Naive thymus-derived CD8-positive, alpha-beta T cell (primary cell): ENCODE measurements around the gene RELCH. TPM values are rescaled to one million over a fixed set of nuclear protein-coding genes. Genes with fewer than 3 reads are reported as not detected.

Experiments used
- ATAC-seq, 2 donors: fragments of 150-1000 bp; cut with Tn5 transposase in 1 of 2; sonication (Bioruptor Pico), chemical (Tn5 transposase) in 1 of 2; 1 replicate in 1 of 2; 2 replicates in 1 of 2; pipeline ENCODE4 v1.10.0; 2021; ENCODE audit warnings: mild to moderate bottlenecking in 2 of 2, moderate library complexity in 2 of 2
- POLR2A ChIA-PET: fragments of 350-600 bp; sonication (Branson Sonifier 250); formaldehyde crosslinking; loops from one replicate; lab custom pipeline; 2021; ENCODE audit warnings: antibody characterized with exemption; lab: Charles Lee
- DNase-seq, 10 donors: peaks; one replicate each; pipeline versions ENCODE4 v3.0.0 to v3.0.0-alpha.2; 2020 to 2022
- H3K27ac Mint-ChIP-seq, 10 donors: one replicate each; pipeline ENCODE4 v1.8.0; 2020 to 2022; ENCODE audit warnings: mild to moderate bottlenecking in 10 of 10, mixed read lengths in 10 of 10, moderate library complexity in 4 of 10, inconsistent platforms in 1 of 10
- H3K27me3 Mint-ChIP-seq, 5 donors: one replicate each; pipeline ENCODE4 v1.8.0; 2021 to 2022; ENCODE audit warnings: mixed read lengths in 5 of 5
- H3K36me3 Mint-ChIP-seq, 3 donors: one replicate each; pipeline ENCODE4 v1.8.0; 2020 to 2022; ENCODE audit warnings: mixed read lengths in 3 of 3, mild to moderate bottlenecking in 2 of 3, inconsistent platforms in 1 of 3
- H3K4me1 Mint-ChIP-seq, 4 donors: one replicate each; pipeline ENCODE4 v1.8.0; 2021 to 2022; ENCODE audit warnings: mixed read lengths in 4 of 4
- H3K4me3 Mint-ChIP-seq, 10 donors: one replicate each; pipeline ENCODE4 v1.8.0; 2020 to 2022; ENCODE audit warnings: mild to moderate bottlenecking in 10 of 10, mixed read lengths in 10 of 10, moderate library complexity in 6 of 10, inconsistent platforms in 1 of 10
- H3K9me3 Mint-ChIP-seq, 9 donors: one replicate each; pipeline ENCODE4 v1.8.0; 2020 to 2022; ENCODE audit warnings: mixed read lengths in 9 of 9, mild to moderate bottlenecking in 3 of 9, inconsistent platforms in 1 of 9, moderate library complexity in 1 of 9
- polyA plus RNA-seq, 3 donors: library from polyadenylated mRNA; unstranded; fragments of 300-500 nt; fragmentation: Illumina TruSeq; gene quantifications; one replicate each; pipeline ENCODE4 v1.2.3, GENCODE V29; 2021
- total RNA-seq, 8 experiments: library from RNA in 2 of 8; stranded (reverse) in 2 of 8; gene quantifications; one replicate each; pipeline ENCODE4 v1.2.3 and lab custom pipeline; 2021 to 2026

Gene RELCH
- total and polyA plus RNA-seq, 5 experiments from 2014 or later, result 6.8 to 53.6 (median 9.3) TPM

DNA sequence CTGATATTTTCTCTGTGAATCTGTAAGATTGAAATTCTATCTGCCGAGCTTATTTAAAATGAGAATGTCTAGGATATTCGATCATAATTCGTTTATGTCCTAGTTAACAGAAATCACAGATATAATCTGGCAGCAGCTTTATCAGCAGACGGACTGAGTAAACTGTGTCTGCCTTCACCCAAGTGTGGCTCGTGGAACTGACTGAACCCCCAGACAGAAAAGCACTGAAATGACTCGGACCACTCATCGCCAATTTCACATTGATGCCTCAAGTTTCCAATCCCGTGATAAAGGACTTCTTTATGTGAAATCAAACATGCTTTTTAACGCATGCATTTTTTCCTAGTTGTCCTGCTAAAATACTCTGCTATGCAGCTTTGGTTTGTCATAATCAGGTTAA is 153.9 kb downstream of the RELCH start:
- ATAC-seq (no peak), DNase-seq (no peak)
- no peaks in the 10 kb centered on the region for H3K36me3 Mint-ChIP-seq
- H3K27ac Mint-ChIP-seq, result no peak overlapping the region
- peaks cover 7 to 20% (median 12%) of the 10 kb centered on the region in 5 donors for H3K27me3 Mint-ChIP-seq
- no peak overlapping the region for H3K4me3 Mint-ChIP-seq
- peaks cover 0 to 5% (median 0%) of the 10 kb centered on the region in 4 donors for H3K4me1 Mint-ChIP-seq
- H3K9me3 Mint-ChIP-seq, result no peaks in the 10 kb centered on the region
- POLR2A ChIA-PET, result no interaction called here

DNA sequence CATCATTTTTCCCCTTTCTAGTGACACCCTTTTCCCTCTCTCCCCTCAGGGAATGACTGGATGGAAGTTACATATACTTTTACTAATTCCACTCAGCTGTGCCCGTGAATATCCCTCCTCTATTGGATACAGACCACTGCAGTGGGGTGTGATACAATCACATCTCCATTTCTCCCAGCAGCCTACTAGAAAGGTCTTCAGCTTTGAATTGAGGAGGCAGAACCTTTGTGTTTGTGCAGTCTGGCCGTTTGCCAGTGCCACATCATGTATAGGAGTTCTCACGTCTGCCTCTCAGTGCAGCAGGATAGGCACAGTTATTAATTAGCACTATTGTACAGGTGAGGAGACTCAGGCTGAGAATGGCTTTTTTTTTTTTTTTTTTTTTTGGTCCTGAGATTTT is 154.4 kb downstream of the RELCH start:
- POLR2A ChIA-PET, result no interaction called here
- Mint-ChIP-seq H3K4me1 (peaks cover 0 to 5% (median 0%) of the 10 kb centered on the region in 4 donors), H3K27me3 (peaks cover 7 to 20% (median 12%) of the 10 kb centered on the region in 5 donors), H3K9me3 (no peaks in the 10 kb centered on the region), H3K4me3 (no peak overlapping the region), H3K36me3 (no peaks in the 10 kb centered on the region), H3K27ac (no peak overlapping the region)
- ATAC-seq, result no peak
- no peak for DNase-seq

DNA sequence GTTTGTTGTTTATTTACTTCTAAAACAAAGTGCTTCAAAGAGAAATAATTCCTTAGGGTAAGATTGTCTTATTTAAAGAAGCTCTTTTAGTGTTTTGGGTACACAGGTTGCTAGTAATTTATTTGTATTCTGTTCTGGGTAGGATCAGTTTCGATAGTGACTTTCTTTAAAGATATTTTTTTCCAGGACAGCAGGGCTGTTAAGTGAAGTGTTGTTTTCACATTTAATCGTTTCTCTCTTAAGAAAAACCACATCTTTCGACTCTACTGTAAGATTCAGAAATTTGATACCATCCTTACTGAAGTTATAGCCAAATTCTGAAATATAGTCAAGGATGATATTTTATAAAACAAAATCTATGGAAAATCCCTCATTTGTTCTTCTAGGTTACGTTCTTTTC is 155.8 kb downstream of the RELCH start:
- Mint-ChIP-seq H3K4me3 (no peak overlapping the region), H3K9me3 (no peaks in the 10 kb centered on the region), H3K27ac (no peak overlapping the region), H3K36me3 (no peaks in the 10 kb centered on the region), H3K4me1 (peaks cover 0 to 9% (median 1%) of the 10 kb centered on the region in 4 donors), H3K27me3 (peaks cover 5 to 15% (median 8%) of the 10 kb centered on the region in 5 donors)
- POLR2A ChIA-PET, result no interaction called here
- no peak for ATAC-seq
- no peak for DNase-seq

- POLR2A ChIA-PET, result no interaction called here
- H3K36me3 Mint-ChIP-seq, result no peaks in the 10 kb centered on the region
- no peak overlapping the region for H3K4me3 Mint-ChIP-seq
- H3K9me3 Mint-ChIP-seq, result no peaks in the 10 kb centered on the region
- H3K27ac Mint-ChIP-seq, result no peak overlapping the region
- H3K4me1 Mint-ChIP-seq, result peaks cover 0 to 9% (median 1%) of the 10 kb centered on the region in 4 donors
- peaks cover 5 to 15% (median 8%) of the 10 kb centered on the region in 5 donors for H3K27me3 Mint-ChIP-seq
- DNase-seq (no peak), ATAC-seq (no peak)
These were observed 156.3 kb downstream of the RELCH start for GRCh38 chr18:62343316-62343715.

- Mint-ChIP-seq H3K9me3 (no peaks in the 10 kb centered on the region), H3K4me1 (peaks cover 0 to 5% (median 1%) of the 10 kb centered on the region in 4 donors), H3K27ac (no peak overlapping the region), H3K27me3 (peaks cover 0 to 7% (median 3%) of the 10 kb centered on the region in 5 donors), H3K36me3 (no peaks in the 10 kb centered on the region), H3K4me3 (no peak overlapping the region)
- POLR2A ChIA-PET, result no interaction called here
- no peak for ATAC-seq
- no peak for DNase-seq
These were observed 158.9 kb downstream of the RELCH start for GRCh38 chr18:62345909-62346308.

DNA sequence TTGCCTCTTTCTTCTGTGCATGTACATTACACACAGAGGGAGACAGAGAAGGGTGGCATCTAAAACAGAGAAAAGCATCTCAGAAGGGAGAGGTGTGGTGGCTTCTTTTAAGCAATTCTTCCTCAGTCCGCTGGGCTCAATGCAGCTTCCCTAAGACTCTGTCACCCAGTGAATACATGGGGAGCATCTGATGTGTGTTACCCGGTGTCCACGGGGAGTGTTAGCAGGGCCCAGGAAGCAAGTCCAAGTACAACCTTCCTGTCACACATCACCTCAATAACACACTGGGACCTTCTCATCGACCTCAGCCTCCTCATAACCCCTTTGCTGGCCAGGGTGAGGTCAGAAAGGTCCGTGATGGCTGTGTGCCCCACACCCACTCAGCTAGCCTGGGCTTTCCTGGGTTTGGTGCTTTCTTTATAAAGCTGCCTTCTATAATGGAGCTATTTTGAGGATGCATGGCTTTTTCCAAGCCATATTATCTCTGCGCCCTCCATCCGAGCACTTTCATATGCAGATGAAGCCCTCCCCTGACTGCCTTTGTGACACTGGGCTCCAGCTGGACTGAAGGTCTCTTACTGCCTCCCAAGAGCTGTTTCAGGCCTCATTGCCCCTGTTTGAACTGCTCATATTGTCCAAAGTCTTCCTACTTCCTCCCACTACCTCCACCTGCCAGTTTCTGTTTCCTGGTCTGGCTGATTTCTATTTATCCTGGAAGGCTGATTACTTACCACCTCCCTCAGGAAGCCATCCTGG is 159.5 kb downstream of the RELCH start:
- no peaks in the 10 kb centered on the region for H3K36me3 Mint-ChIP-seq
- H3K27me3 Mint-ChIP-seq, result peaks cover 0 to 7% (median under 1%) of the 10 kb centered on the region in 5 donors
- H3K9me3 Mint-ChIP-seq, result no peaks in the 10 kb centered on the region
- no peak overlapping the region for H3K4me3 Mint-ChIP-seq
- peak overlapping the region in 1 of 10 donors; percentile 65 for H3K27ac Mint-ChIP-seq
- DNase-seq (no peak), ATAC-seq (no peak)
- POLR2A ChIA-PET, result no interaction called here
- H3K4me1 Mint-ChIP-seq, result peaks cover 0 to 5% (median 1%) of the 10 kb centered on the region in 4 donors

DNA sequence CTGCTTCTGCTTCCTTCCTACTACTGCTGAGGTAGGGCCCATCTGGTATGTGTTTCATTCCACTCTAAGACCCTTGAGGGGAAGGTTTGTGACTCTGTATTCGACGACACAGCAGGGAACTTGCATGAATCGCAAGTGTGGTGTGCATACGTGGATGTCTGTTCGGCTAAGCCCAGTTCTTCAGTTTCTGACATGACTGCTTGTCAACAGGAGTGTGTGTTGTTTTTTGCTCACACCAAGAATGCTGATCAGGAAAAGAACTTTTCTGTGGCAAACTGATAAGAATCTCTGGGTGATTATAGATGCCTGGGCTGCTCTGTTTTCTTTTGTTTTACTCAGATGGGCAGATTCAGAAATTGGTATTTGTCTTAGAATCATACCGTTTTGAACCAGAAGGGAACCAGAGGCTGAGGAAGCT is 160.0 kb downstream of the RELCH start:
- H3K4me3 Mint-ChIP-seq, result no peak overlapping the region
- DNase-seq (no peak), ATAC-seq (no peak)
- no peaks in the 10 kb centered on the region for H3K36me3 Mint-ChIP-seq
- no peaks in the 10 kb centered on the region for H3K9me3 Mint-ChIP-seq
- POLR2A ChIA-PET, result no interaction called here
- H3K27ac Mint-ChIP-seq, result peak overlapping the region in 1 of 10 donors; percentile 65
- H3K4me1 Mint-ChIP-seq, result peaks cover 0 to 5% (median 1%) of the 10 kb centered on the region in 4 donors
- peaks cover 0 to 7% (median 0%) of the 10 kb centered on the region in 5 donors for H3K27me3 Mint-ChIP-seq

GRCh38 chr18:62348474-62348873 is 161.4 kb downstream of the RELCH start:
- no peaks in the 10 kb centered on the region for H3K36me3 Mint-ChIP-seq
- no peak overlapping the region for H3K4me3 Mint-ChIP-seq
- H3K4me1 Mint-ChIP-seq, result peaks cover 0 to 5% (median 1%) of the 10 kb centered on the region in 4 donors
- peak overlapping the region in 1 of 10 donors; percentile 5 for H3K27ac Mint-ChIP-seq
- POLR2A ChIA-PET, result no interaction called here
- peaks cover 0 to 7% (median 0%) of the 10 kb centered on the region in 5 donors for H3K27me3 Mint-ChIP-seq
- ATAC-seq (no peak), DNase-seq (no peak)
- H3K9me3 Mint-ChIP-seq, result no peaks in the 10 kb centered on the region

DNA sequence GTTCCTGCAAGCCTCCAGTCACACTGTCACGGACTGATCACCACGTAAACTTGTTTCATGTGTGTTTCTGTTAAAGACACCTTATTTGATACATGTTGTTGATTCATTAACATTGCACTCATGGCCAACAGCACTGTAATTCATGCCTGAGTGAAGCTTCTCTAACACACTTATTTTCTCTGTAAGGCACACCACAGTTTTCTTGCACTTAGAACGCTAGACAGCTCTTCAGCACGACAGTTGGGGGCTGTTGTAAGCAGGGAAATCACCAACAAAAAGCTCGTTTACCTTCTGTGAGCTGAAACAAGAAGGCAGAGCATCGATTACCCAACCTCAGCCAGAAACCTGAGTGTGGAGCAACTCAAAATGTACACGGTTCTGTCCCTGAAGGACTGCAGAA is 166.1 kb downstream of the RELCH start:
- Mint-ChIP-seq H3K36me3 (no peaks in the 10 kb centered on the region), H3K4me1 (no peaks in the 10 kb centered on the region), H3K27ac (no peak overlapping the region), H3K4me3 (no peak overlapping the region), H3K27me3 (no peaks in the 10 kb centered on the region), H3K9me3 (no peaks in the 10 kb centered on the region)
- ATAC-seq (no peak), DNase-seq (no peak)
- POLR2A ChIA-PET, result no interaction called here

GRCh38 chr18:62354151-62354550 is 167.1 kb downstream of the RELCH start:
- DNase-seq, result no peak
- no peaks in the 10 kb centered on the region for H3K4me1 Mint-ChIP-seq
- H3K36me3 Mint-ChIP-seq, result no peaks in the 10 kb centered on the region
- H3K27me3 Mint-ChIP-seq, result no peaks in the 10 kb centered on the region
- POLR2A ChIA-PET, result no interaction called here
- H3K4me3 Mint-ChIP-seq, result no peak overlapping the region
- ATAC-seq, result no peak
- H3K27ac Mint-ChIP-seq, result no peak overlapping the region
- no peaks in the 10 kb centered on the region for H3K9me3 Mint-ChIP-seq

DNA sequence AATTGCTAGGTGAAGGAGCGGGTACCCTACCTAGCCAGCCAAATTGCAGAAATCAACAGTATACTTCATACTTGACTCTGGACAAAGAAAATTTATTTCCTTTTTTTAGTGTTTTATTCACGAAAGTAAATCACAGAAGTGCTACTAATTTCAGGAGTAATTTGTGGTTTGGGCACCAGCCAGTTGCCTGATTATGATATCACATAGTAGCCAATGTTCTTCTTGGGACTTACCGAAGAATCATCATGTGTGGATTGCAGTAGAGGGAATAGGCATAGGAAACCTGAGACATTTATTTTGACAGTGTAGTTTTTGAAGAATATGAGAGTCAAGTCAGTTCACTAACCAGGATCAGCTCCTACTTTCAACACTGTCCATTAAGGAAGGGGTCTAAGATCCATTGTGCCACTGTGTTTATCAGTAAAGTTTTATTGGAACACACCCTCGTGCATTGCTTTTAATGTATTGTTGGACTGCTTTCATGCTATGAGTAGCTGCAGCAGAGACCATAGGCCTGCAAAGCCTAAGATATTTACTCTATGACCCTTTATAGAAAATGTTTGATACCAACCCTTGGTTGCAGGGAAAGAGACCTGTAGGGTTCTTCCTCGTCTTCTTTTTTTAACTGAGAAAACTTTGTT is 170.1 kb downstream of the RELCH start:
- Mint-ChIP-seq H3K4me1 (no peaks in the 10 kb centered on the region), H3K36me3 (no peaks in the 10 kb centered on the region), H3K27ac (no peak overlapping the region), H3K27me3 (peaks cover 0 to 4% (median 0%) of the 10 kb centered on the region in 5 donors), H3K9me3 (no peaks in the 10 kb centered on the region), H3K4me3 (no peak overlapping the region)
- DNase-seq, result no peak
- no peak for ATAC-seq
- POLR2A ChIA-PET, result no interaction called here
